ENCODE results near the gene SLC8B1. TPM values are rescaled to one million over a fixed set of nuclear protein-coding genes. Genes with fewer than 3 reads are reported as not detected.

SLC8B1 gene
- total RNA-seq, 1 experiment from 2014 or later = 13.0 TPM

GRCh38 chr12:113277511-113277910 lies 57.4 kb downstream of the SLC8B1 start:
- Histone ChIP-seq H3K9me3 (no peaks in the 10 kb centered on the region), H3K4me1 (peaks cover 2% of the 10 kb centered on the region; the same call in 1 of the 2 replicates), H3K36me3 (ENCODE audit: control insufficient read depth, insufficient read depth, low read length) (0 out of 2 replicates have a peak, but pooled peaks cover 1% of the 10 kb centered on the region), H3K4me3 (ENCODE audit: low read depth, low read length) (no peak overlapping the region), H3K27me3 (replicated peaks; ENCODE audit: control insufficient read depth, insufficient read depth, low read length) (no peaks in the 10 kb centered on the region)
- no peaks in the 10 kb centered on the region for H3K9me3 Mint-ChIP-seq (ENCODE audit: unreplicated experiment)
- peaks cover 14% of the 10 kb centered on the region for H3K36me3 Mint-ChIP-seq (ENCODE audit: insufficient read depth, unreplicated experiment)
- intact Hi-C loops (cut with micrococcal nuclease; ENCODE audit: unreplicated experiment) = no loop called here
- DNase-seq = no peak
- peaks cover 2% of the 10 kb centered on the region for H3K4me1 Mint-ChIP-seq (ENCODE audit: low read depth, unreplicated experiment)
- BruUV-seq (replicated peaks) = no TSS peak
- H3K27ac Mint-ChIP-seq (ENCODE audit: unreplicated experiment) = no peak overlapping the region
- POLR2A ChIA-PET = no interaction called here
- TF ChIP-seq CTCF (IDR thresholded peaks at IDR 0.05; ENCODE audit: insufficient read depth in 1 of 2, low read depth in 1 of 2, low read length in 1 of 2, severe bottlenecking in 1 of 2, unreplicated experiment in 1 of 2) = no peak
- no peaks in the 10 kb centered on the region for H3K27me3 Mint-ChIP-seq (ENCODE audit: insufficient read depth, unreplicated experiment)
- CTCF ChIA-PET = no interaction called here
- no peak overlapping the region for H3K4me3 Mint-ChIP-seq (ENCODE audit: unreplicated experiment)

GRCh38 chr12:113276946-113277500 lies 57.9 kb downstream of the SLC8B1 start:
- no peaks in the 10 kb centered on the region for H3K9me3 ChIP-seq
- Mint-ChIP-seq H3K4me3 (ENCODE audit: unreplicated experiment) (no peak overlapping the region), H3K4me1 (ENCODE audit: low read depth, unreplicated experiment) (peaks cover 7% of the 10 kb centered on the region), H3K27me3 (ENCODE audit: insufficient read depth, unreplicated experiment) (no peaks in the 10 kb centered on the region), H3K27ac (ENCODE audit: unreplicated experiment) (no peak overlapping the region), H3K36me3 (ENCODE audit: insufficient read depth, unreplicated experiment) (peaks cover 14% of the 10 kb centered on the region), H3K9me3 (ENCODE audit: unreplicated experiment) (no peaks in the 10 kb centered on the region)
- peaks cover 7% of the 10 kb centered on the region for H3K4me1 ChIP-seq
- POLR2A ChIA-PET = no interaction called here
- H3K4me3 ChIP-seq (ENCODE audit: low read depth, low read length) = no peak overlapping the region
- no peak for TF ChIP-seq CTCF (IDR thresholded peaks at IDR 0.05; ENCODE audit: insufficient read depth in 1 of 2, low read depth in 1 of 2, low read length in 1 of 2, severe bottlenecking in 1 of 2, unreplicated experiment in 1 of 2)
- BruUV-seq (replicated peaks) = no TSS peak
- H3K27me3 ChIP-seq (replicated peaks; ENCODE audit: control insufficient read depth, insufficient read depth, low read length) = no peaks in the 10 kb centered on the region
- intact Hi-C loops (cut with micrococcal nuclease; ENCODE audit: unreplicated experiment) = no loop called here
- H3K36me3 ChIP-seq (ENCODE audit: control insufficient read depth, insufficient read depth, low read length) = 0 out of 2 replicates have a peak, but pooled peaks cover 1% of the 10 kb centered on the region
- DNase-seq = no peak
- CTCF ChIA-PET = no interaction called here

GRCh38 chr12:113276306-113276705 lies 58.6 kb downstream of the SLC8B1 start:
- no peak for TF ChIP-seq CTCF (IDR thresholded peaks at IDR 0.05; ENCODE audit: insufficient read depth in 1 of 2, low read depth in 1 of 2, low read length in 1 of 2, severe bottlenecking in 1 of 2, unreplicated experiment in 1 of 2)
- H3K9me3 ChIP-seq = no peaks in the 10 kb centered on the region
- intact Hi-C loops (cut with micrococcal nuclease; ENCODE audit: unreplicated experiment) = no loop called here
- H3K9me3 Mint-ChIP-seq (ENCODE audit: unreplicated experiment) = no peaks in the 10 kb centered on the region
- H3K4me1 ChIP-seq = peaks cover 12% of the 10 kb centered on the region
- BruUV-seq (replicated peaks) = no TSS peak
- no peaks in the 10 kb centered on the region for H3K27me3 Mint-ChIP-seq (ENCODE audit: insufficient read depth, unreplicated experiment)
- no peak overlapping the region for H3K27ac Mint-ChIP-seq (ENCODE audit: unreplicated experiment)
- no peaks in the 10 kb centered on the region for H3K27me3 ChIP-seq (replicated peaks; ENCODE audit: control insufficient read depth, insufficient read depth, low read length)
- no peak overlapping the region for H3K4me3 Mint-ChIP-seq (ENCODE audit: unreplicated experiment)
- peaks cover 8% of the 10 kb centered on the region for H3K4me1 Mint-ChIP-seq (ENCODE audit: low read depth, unreplicated experiment)
- H3K36me3 Mint-ChIP-seq (ENCODE audit: insufficient read depth, unreplicated experiment) = peaks cover 14% of the 10 kb centered on the region
- no peak for DNase-seq
- ChIA-PET POLR2A (interaction anchor here (0.5 kb wide), 1 partner anchor 53 kb away, joined by 5 read pairs; no protein-coding TSS in a partner anchor), CTCF (no interaction called here)
- H3K36me3 ChIP-seq (ENCODE audit: control insufficient read depth, insufficient read depth, low read length) = 0 out of 2 replicates have a peak, but pooled peaks cover 1% of the 10 kb centered on the region
- no peak overlapping the region for H3K4me3 ChIP-seq (ENCODE audit: low read depth, low read length)
